Activated naive CD8-positive, alpha-beta T cell (primary cell): ENCODE measurements around the gene PAM.

Experiments used
- H3K27ac Mint-ChIP-seq: one replicate; pipeline ENCODE4 v1.8.0; 2021; ENCODE audit warnings: mixed read lengths
- H3K27me3 Mint-ChIP-seq: one replicate; pipeline ENCODE4 v1.8.0; 2021; ENCODE audit warnings: mixed read lengths
- H3K36me3 Mint-ChIP-seq: one replicate; pipeline ENCODE4 v1.8.0; 2021; ENCODE audit warnings: mixed read lengths
- H3K4me1 Mint-ChIP-seq: one replicate; pipeline ENCODE4 v1.8.0; 2021; ENCODE audit warnings: low read depth, mixed read lengths
- H3K4me3 Mint-ChIP-seq: one replicate; pipeline ENCODE4 v1.8.0; 2021; ENCODE audit warnings: mild to moderate bottlenecking, mixed read lengths
- H3K9me3 Mint-ChIP-seq: one replicate; pipeline ENCODE4 v1.8.0; 2021; ENCODE audit warnings: low read depth, mixed read lengths

The PAM gene

GRCh38 chr5:102754767-102755431 lies at the start of gene PAM:
Gene PAM (plus strand): TSS chr5:102755305. CDS start chr5:102866196, 110,891 bp downstream.
- peaks cover 3% of the 10 kb centered on the region for H3K27me3 Mint-ChIP-seq
- H3K4me1 Mint-ChIP-seq, result peaks cover 43% of the 10 kb centered on the region
- no peaks in the 10 kb centered on the region for H3K36me3 Mint-ChIP-seq
- H3K9me3 Mint-ChIP-seq, result no peaks in the 10 kb centered on the region
- H3K4me3 Mint-ChIP-seq, result peak within 1 kb of the TSS; percentile 96
- H3K27ac Mint-ChIP-seq, result peak within 1 kb of the TSS; percentile 95

- Mint-ChIP-seq H3K36me3 (peaks cover 4% of the 10 kb centered on the region), H3K4me3 (no peak overlapping the region), H3K27ac (no peak overlapping the region), H3K4me1 (peaks cover 6% of the 10 kb centered on the region), H3K27me3 (peaks cover 8% of the 10 kb centered on the region), H3K9me3 (peaks cover 9% of the 10 kb centered on the region)
These were observed 43.4 kb upstream of the PAM start for GRCh38 chr5:102711525-102712385.

- no peak overlapping the region for H3K4me3 Mint-ChIP-seq
- peaks cover 4% of the 10 kb centered on the region for H3K36me3 Mint-ChIP-seq
- H3K4me1 Mint-ChIP-seq, result peaks cover 6% of the 10 kb centered on the region
- peaks cover 9% of the 10 kb centered on the region for H3K9me3 Mint-ChIP-seq
- peaks cover 12% of the 10 kb centered on the region for H3K27me3 Mint-ChIP-seq
- no peak overlapping the region for H3K27ac Mint-ChIP-seq
These were observed 41.8 kb upstream of the PAM start for GRCh38 chr5:102713278-102713677.

GRCh38 chr5:102713682-102714231 lies 41.3 kb upstream of the PAM start:
- Mint-ChIP-seq H3K9me3 (peaks cover 6% of the 10 kb centered on the region), H3K27me3 (peaks cover 9% of the 10 kb centered on the region), H3K4me3 (no peak overlapping the region), H3K27ac (no peak overlapping the region), H3K4me1 (peaks cover 6% of the 10 kb centered on the region), H3K36me3 (peaks cover 2% of the 10 kb centered on the region)

GRCh38 chr5:102715082-102715807 lies 39.9 kb upstream of the PAM start:
- Mint-ChIP-seq H3K36me3 (no peaks in the 10 kb centered on the region), H3K4me3 (no peak overlapping the region), H3K4me1 (peaks cover 6% of the 10 kb centered on the region), H3K27ac (no peak overlapping the region), H3K27me3 (peaks cover 8% of the 10 kb centered on the region), H3K9me3 (no peaks in the 10 kb centered on the region)

- H3K36me3 Mint-ChIP-seq, result no peaks in the 10 kb centered on the region
- H3K9me3 Mint-ChIP-seq, result no peaks in the 10 kb centered on the region
- H3K27me3 Mint-ChIP-seq, result peaks cover 7% of the 10 kb centered on the region
- H3K4me1 Mint-ChIP-seq, result peaks cover 6% of the 10 kb centered on the region
- no peak overlapping the region for H3K27ac Mint-ChIP-seq
- no peak overlapping the region for H3K4me3 Mint-ChIP-seq
These were observed 39.1 kb upstream of the PAM start for GRCh38 chr5:102716017-102716416.

GRCh38 chr5:102718819-102719218 lies 36.3 kb upstream of the PAM start:
- H3K27me3 Mint-ChIP-seq, result peaks cover 10% of the 10 kb centered on the region
- peaks cover 5% of the 10 kb centered on the region for H3K4me1 Mint-ChIP-seq
- H3K4me3 Mint-ChIP-seq, result no peak overlapping the region
- no peaks in the 10 kb centered on the region for H3K36me3 Mint-ChIP-seq
- peaks cover 7% of the 10 kb centered on the region for H3K9me3 Mint-ChIP-seq
- H3K27ac Mint-ChIP-seq, result no peak overlapping the region

- H3K27me3 Mint-ChIP-seq, result peaks cover 10% of the 10 kb centered on the region
- no peak overlapping the region for H3K4me3 Mint-ChIP-seq
- H3K36me3 Mint-ChIP-seq, result no peaks in the 10 kb centered on the region
- peaks cover 7% of the 10 kb centered on the region for H3K9me3 Mint-ChIP-seq
- peaks cover 3% of the 10 kb centered on the region for H3K4me1 Mint-ChIP-seq
- H3K27ac Mint-ChIP-seq, result no peak overlapping the region
These were observed 35.2 kb upstream of the PAM start for GRCh38 chr5:102719886-102720285.

- peaks cover 9% of the 10 kb centered on the region for H3K27me3 Mint-ChIP-seq
- H3K4me3 Mint-ChIP-seq, result no peak overlapping the region
These were observed 34.1 kb upstream of the PAM start for GRCh38 chr5:102720969-102721368.

GRCh38 chr5:102722931-102723330 lies 32.2 kb upstream of the PAM start:
- no peak overlapping the region for H3K27ac Mint-ChIP-seq
- H3K27me3 Mint-ChIP-seq, result peaks cover 12% of the 10 kb centered on the region
- peaks cover 7% of the 10 kb centered on the region for H3K9me3 Mint-ChIP-seq
- no peaks in the 10 kb centered on the region for H3K4me1 Mint-ChIP-seq
- H3K36me3 Mint-ChIP-seq, result no peaks in the 10 kb centered on the region
- no peak overlapping the region for H3K4me3 Mint-ChIP-seq

More at GRCh38 chr5:102720969-102721368, 34.1 kb upstream of the PAM start:
- Mint-ChIP-seq H3K4me1 (no peaks in the 10 kb centered on the region), H3K36me3 (no peaks in the 10 kb centered on the region), H3K27ac (no peak overlapping the region), H3K9me3 (peaks cover 7% of the 10 kb centered on the region)

GRCh38 chr5:102731693-102732092 lies 23.4 kb upstream of the PAM start:
- no peak overlapping the region for H3K4me3 Mint-ChIP-seq
- H3K27ac Mint-ChIP-seq, result no peak overlapping the region
- no peaks in the 10 kb centered on the region for H3K4me1 Mint-ChIP-seq
- H3K36me3 Mint-ChIP-seq, result no peaks in the 10 kb centered on the region
- H3K27me3 Mint-ChIP-seq, result peaks cover 9% of the 10 kb centered on the region
- H3K9me3 Mint-ChIP-seq, result no peaks in the 10 kb centered on the region

GRCh38 chr5:102733534-102733933 lies 21.6 kb upstream of the PAM start:
- Mint-ChIP-seq H3K9me3 (no peaks in the 10 kb centered on the region), H3K4me1 (no peaks in the 10 kb centered on the region), H3K4me3 (no peak overlapping the region), H3K27me3 (peaks cover 4% of the 10 kb centered on the region), H3K27ac (no peak overlapping the region), H3K36me3 (no peaks in the 10 kb centered on the region)

GRCh38 chr5:102737161-102737560 lies 17.9 kb upstream of the PAM start:
- Mint-ChIP-seq H3K4me3 (no peak overlapping the region), H3K27me3 (no peaks in the 10 kb centered on the region), H3K27ac (no peak overlapping the region), H3K36me3 (no peaks in the 10 kb centered on the region), H3K4me1 (no peaks in the 10 kb centered on the region), H3K9me3 (no peaks in the 10 kb centered on the region)

- no peaks in the 10 kb centered on the region for H3K9me3 Mint-ChIP-seq
- H3K27ac Mint-ChIP-seq, result no peak overlapping the region
- H3K4me3 Mint-ChIP-seq, result no peak overlapping the region
- peaks cover under 1% of the 10 kb centered on the region for H3K36me3 Mint-ChIP-seq
- no peaks in the 10 kb centered on the region for H3K4me1 Mint-ChIP-seq
- H3K27me3 Mint-ChIP-seq, result no peaks in the 10 kb centered on the region
These were observed 17.2 kb upstream of the PAM start for GRCh38 chr5:102737805-102738469.
